SK-N-SH treated with all-trans-retinoic acid at 6 μM for 48 hours (cell line): Measurements from ENCODE around the gene CD164.

ENCODE experiments used
- ATAC-seq: fragments of 200-7000 bp; cut with Tn5 transposase; 3 replicates; pipeline ENCODE4 v1.9.1; 2020; ENCODE audit warnings: mild to moderate bottlenecking, moderate library complexity
- ARNTL ChIP-seq: fragments of 450-650 bp; formaldehyde crosslinking; IDR thresholded peaks from 2 replicates; pipeline ENCODE4 v1.5.0; 2020; ENCODE audit warnings: low read depth, mild to moderate bottlenecking, moderate library complexity, borderline replicate concordance
- BACH2 ChIP-seq: fragments of 250-450 bp; sonication (Bioruptor Pico); IDR thresholded peaks from 2 replicates; pipeline ENCODE4 v1.9.0; 2021; ENCODE audit warnings: mild to moderate bottlenecking, borderline replicate concordance
- CSDC2 ChIP-seq: fragments of 250-450 bp; sonication (Bioruptor Pico); IDR thresholded peaks from 2 replicates; pipeline ENCODE4 v1.5.0; 2020; ENCODE audit warnings: mild to moderate bottlenecking, moderate library complexity
- ESRRG ChIP-seq: fragments of 250-450 bp; sonication (Bioruptor Pico); IDR thresholded peaks from 2 replicates; pipeline ENCODE4 v1.6.1; 2021; ENCODE audit warnings: mild to moderate bottlenecking
- GLIS3 ChIP-seq: fragments of 250-450 bp; sonication (Bioruptor Pico); IDR thresholded peaks from 2 replicates; pipeline ENCODE4 v1.5.0; 2020; ENCODE audit warnings: mild to moderate bottlenecking, moderate library complexity
- ISL1 ChIP-seq: fragments of 250-450 bp; sonication (Bioruptor Pico); IDR thresholded peaks from 2 replicates; pipeline ENCODE4 v2.1.2; 2022; ENCODE audit warnings: mild to moderate bottlenecking, moderate library complexity
- OSR1 ChIP-seq: fragments of 250-450 bp; sonication (Bioruptor Pico); IDR thresholded peaks from 2 replicates; pipeline ENCODE4 v1.8.0; 2022; ENCODE audit warnings: moderate library complexity, mild to moderate bottlenecking, inconsistent platforms
- PPARA ChIP-seq: fragments of 250-450 bp; sonication (Bioruptor Pico); IDR thresholded peaks from 2 replicates; pipeline ENCODE4 v1.5.0; 2020; ENCODE audit warnings: mild to moderate bottlenecking, borderline replicate concordance
- RARB ChIP-seq: fragments of 250-450 bp; sonication (Bioruptor Pico); IDR thresholded peaks from 2 replicates; pipeline ENCODE4 v1.8.0; 2021; ENCODE audit warnings: mild to moderate bottlenecking, moderate library complexity
- SNAI2 ChIP-seq: fragments of 250-450 bp; sonication (Bioruptor Pico); IDR thresholded peaks from 2 replicates; pipeline ENCODE4 v1.5.0; 2020; ENCODE audit warnings: mild to moderate bottlenecking, moderate library complexity
- TOX ChIP-seq: fragments of 250-450 bp; sonication (Bioruptor Pico); IDR thresholded peaks from 2 replicates; pipeline ENCODE4 v1.8.0; 2021; ENCODE audit warnings: mild to moderate bottlenecking, moderate library complexity, borderline replicate concordance
- ZC3H10 ChIP-seq: fragments of 250-450 bp; sonication (Bioruptor Pico); IDR thresholded peaks from 2 replicates; pipeline ENCODE4 v1.5.1; 2021; ENCODE audit warnings: mild to moderate bottlenecking, moderate library complexity
- ZFP3 ChIP-seq: fragments of 250-450 bp; sonication (Bioruptor Pico); IDR thresholded peaks from 2 replicates; pipeline ENCODE4 v1.5.0; 2020; ENCODE audit warnings: mild to moderate bottlenecking, moderate library complexity
- ZFP30 ChIP-seq: fragments of 450-650 bp; formaldehyde crosslinking; IDR thresholded peaks from 2 replicates; pipeline ENCODE4 v1.5.0; 2022; ENCODE audit warnings: mild to moderate bottlenecking, moderate library complexity
- ZNF565 ChIP-seq: fragments of 450-650 bp; formaldehyde crosslinking; conservative IDR thresholded peaks from 2 replicates; pipeline ENCODE4 v1.5.0; 2020; ENCODE audit warnings: low read depth, mild to moderate bottlenecking, moderate library complexity
- ZNF8 ChIP-seq: fragments of 450-650 bp; formaldehyde crosslinking; IDR thresholded peaks from 2 replicates; pipeline ENCODE4 v1.5.0; 2020; ENCODE audit warnings: mild to moderate bottlenecking, moderate library complexity
- TF ChIP-seq, protein P1 (sequence below): fragments of 250-450 bp; sonication (Bioruptor Pico); IDR thresholded peaks from 2 replicates; pipeline ENCODE4 v1.5.0; 2020; ENCODE audit warnings: mild to moderate bottlenecking, moderate library complexity
- TF ChIP-seq, protein P2 (sequence below): fragments of 250-450 bp; sonication (Bioruptor Pico); IDR thresholded peaks from 2 replicates; pipeline ENCODE4 v1.8.0; 2021; ENCODE audit warnings: low read depth, mild to moderate bottlenecking, moderate library complexity, borderline replicate concordance
- TF ChIP-seq, protein P3 (sequence below): fragments of 250-450 bp; sonication (Bioruptor Pico); IDR thresholded peaks from 2 replicates; pipeline ENCODE4 v1.5.1; 2021; ENCODE audit warnings: mild to moderate bottlenecking, moderate library complexity
- TF ChIP-seq, protein P4 (sequence below): fragments of 250-450 bp; sonication (Bioruptor Pico); IDR thresholded peaks from 2 replicates; pipeline ENCODE4 v1.8.0; 2020; ENCODE audit warnings: mild to moderate bottlenecking, moderate library complexity, borderline replicate concordance

CD164 gene

DNA sequence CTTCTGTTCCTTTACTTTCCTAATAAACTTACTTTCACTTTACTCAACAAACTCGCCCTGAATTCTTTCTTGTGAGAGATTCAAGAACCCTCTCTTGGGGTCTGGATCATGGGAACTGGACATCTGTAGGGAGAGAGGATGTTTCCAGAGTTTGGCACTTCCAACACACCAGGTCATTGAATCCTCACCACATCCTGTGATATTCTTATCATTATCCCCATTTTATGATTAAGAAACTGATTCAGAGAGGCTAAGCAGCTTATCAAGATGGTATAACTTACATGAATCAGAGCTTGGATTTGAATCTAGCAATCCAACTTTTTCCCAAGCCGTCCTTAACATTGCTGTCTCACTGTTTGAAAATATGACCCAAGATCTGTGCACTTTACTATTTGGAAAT lies 42.7 kb upstream of the CD164 start:
- TF ChIP-seq ZC3H10 (no peak), CSDC2 (CRISPR knock-in tag) (no peak)
- TF ChIP-seq, protein P1, sequence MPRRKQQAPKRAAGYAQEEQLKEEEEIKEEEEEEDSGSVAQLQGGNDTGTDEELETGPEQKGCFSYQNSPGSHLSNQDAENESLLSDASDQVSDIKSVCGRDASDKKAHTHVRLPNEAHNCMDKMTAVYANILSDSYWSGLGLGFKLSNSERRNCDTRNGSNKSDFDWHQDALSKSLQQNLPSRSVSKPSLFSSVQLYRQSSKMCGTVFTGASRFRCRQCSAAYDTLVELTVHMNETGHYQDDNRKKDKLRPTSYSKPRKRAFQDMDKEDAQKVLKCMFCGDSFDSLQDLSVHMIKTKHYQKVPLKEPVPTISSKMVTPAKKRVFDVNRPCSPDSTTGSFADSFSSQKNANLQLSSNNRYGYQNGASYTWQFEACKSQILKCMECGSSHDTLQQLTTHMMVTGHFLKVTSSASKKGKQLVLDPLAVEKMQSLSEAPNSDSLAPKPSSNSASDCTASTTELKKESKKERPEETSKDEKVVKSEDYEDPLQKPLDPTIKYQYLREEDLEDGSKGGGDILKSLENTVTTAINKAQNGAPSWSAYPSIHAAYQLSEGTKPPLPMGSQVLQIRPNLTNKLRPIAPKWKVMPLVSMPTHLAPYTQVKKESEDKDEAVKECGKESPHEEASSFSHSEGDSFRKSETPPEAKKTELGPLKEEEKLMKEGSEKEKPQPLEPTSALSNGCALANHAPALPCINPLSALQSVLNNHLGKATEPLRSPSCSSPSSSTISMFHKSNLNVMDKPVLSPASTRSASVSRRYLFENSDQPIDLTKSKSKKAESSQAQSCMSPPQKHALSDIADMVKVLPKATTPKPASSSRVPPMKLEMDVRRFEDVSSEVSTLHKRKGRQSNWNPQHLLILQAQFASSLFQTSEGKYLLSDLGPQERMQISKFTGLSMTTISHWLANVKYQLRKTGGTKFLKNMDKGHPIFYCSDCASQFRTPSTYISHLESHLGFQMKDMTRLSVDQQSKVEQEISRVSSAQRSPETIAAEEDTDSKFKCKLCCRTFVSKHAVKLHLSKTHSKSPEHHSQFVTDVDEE: no peak
- ATAC-seq: no peak

DNA sequence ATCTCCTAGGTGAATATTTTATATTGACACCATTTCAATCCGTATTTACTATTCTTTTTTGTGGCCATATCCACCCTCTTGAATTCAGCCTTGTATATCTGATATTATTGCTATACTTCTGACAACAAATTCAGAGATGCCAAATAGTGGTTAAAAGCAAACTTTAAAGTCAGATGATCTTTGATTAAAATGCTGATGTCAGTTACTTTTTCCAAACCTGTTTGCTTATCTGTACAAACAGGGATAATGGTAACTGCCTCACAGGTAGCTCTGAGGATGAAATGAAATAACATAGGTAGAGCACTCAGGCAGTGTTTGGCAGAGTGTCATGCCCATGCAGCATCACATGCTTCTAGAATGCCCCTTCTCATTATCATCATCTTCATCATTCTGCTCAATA lies 38.9 kb upstream of the CD164 start:
- ATAC-seq: no peak
- TF ChIP-seq PPARA (CRISPR knock-in tag) (no peak), TOX (CRISPR knock-in tag) (no peak), ZC3H10 (no peak), ZNF8 (CRISPR knock-in tag) (no peak), ISL1 (CRISPR knock-in tag) (no peak), BACH2 (CRISPR knock-in tag) (no peak), CSDC2 (CRISPR knock-in tag) (no peak), ZNF565 (no peak), SNAI2 (CRISPR knock-in tag) (no peak)
- TF ChIP-seq, protein P2, sequence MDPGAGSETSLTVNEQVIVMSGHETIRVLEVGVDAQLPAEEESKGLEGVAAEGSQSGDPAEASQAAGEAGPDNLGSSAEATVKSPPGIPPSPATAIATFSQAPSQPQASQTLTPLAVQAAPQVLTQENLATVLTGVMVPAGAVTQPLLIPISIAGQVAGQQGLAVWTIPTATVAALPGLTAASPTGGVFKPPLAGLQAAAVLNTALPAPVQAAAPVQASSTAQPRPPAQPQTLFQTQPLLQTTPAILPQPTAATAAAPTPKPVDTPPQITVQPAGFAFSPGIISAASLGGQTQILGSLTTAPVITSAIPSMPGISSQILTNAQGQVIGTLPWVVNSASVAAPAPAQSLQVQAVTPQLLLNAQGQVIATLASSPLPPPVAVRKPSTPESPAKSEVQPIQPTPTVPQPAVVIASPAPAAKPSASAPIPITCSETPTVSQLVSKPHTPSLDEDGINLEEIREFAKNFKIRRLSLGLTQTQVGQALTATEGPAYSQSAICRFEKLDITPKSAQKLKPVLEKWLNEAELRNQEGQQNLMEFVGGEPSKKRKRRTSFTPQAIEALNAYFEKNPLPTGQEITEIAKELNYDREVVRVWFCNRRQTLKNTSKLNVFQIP (CRISPR knock-in tag): no peak
- TF ChIP-seq, all 23 proteins: peak for 0

DNA sequence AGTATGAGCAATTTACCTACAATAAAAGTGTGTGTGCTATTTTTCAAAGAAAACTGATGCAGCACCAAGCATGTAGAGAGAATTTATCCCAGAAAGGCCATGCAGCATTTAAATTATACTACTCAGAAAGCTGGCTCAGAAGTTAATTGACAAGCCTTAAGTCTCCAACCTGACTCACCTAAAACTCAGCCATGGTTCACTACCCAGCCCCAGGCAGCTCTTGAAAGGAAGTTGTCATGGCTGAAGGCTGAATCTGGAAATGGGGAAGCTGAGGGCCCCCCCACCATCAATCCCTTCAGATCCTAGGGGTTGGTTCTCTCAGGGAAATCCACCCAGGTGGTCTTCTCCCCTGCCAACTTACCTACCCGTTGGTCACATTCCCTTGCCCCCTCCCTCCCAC lies 38.5 kb upstream of the CD164 start:
- ATAC-seq: no peak

More for the DNA sequence above, 38.5 kb upstream of the CD164 start:
- TF ChIP-seq PPARA (CRISPR knock-in tag) (no peak), BACH2 (CRISPR knock-in tag) (no peak), ZFP3 (CRISPR knock-in tag) (no peak), GLIS3 (CRISPR knock-in tag) (no peak), ARNTL (CRISPR knock-in tag) (no peak), RARB (no peak), CSDC2 (CRISPR knock-in tag) (no peak), ZFP30 (CRISPR knock-in tag) (no peak), SNAI2 (CRISPR knock-in tag) (no peak), ZNF565 (no peak), ESRRG (no peak), OSR1 (no peak), ZC3H10 (no peak)
- TF ChIP-seq, protein P1: no peak
- TF ChIP-seq, protein P3, sequence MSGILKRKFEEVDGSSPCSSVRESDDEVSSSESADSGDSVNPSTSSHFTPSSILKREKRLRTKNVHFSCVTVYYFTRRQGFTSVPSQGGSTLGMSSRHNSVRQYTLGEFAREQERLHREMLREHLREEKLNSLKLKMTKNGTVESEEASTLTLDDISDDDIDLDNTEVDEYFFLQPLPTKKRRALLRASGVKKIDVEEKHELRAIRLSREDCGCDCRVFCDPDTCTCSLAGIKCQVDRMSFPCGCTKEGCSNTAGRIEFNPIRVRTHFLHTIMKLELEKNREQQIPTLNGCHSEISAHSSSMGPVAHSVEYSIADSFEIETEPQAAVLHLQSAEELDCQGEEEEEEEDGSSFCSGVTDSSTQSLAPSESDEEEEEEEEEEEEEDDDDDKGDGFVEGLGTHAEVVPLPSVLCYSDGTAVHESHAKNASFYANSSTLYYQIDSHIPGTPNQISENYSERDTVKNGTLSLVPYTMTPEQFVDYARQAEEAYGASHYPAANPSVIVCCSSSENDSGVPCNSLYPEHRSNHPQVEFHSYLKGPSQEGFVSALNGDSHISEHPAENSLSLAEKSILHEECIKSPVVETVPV (CRISPR knock-in tag): no peak
- TF ChIP-seq, protein P4, sequence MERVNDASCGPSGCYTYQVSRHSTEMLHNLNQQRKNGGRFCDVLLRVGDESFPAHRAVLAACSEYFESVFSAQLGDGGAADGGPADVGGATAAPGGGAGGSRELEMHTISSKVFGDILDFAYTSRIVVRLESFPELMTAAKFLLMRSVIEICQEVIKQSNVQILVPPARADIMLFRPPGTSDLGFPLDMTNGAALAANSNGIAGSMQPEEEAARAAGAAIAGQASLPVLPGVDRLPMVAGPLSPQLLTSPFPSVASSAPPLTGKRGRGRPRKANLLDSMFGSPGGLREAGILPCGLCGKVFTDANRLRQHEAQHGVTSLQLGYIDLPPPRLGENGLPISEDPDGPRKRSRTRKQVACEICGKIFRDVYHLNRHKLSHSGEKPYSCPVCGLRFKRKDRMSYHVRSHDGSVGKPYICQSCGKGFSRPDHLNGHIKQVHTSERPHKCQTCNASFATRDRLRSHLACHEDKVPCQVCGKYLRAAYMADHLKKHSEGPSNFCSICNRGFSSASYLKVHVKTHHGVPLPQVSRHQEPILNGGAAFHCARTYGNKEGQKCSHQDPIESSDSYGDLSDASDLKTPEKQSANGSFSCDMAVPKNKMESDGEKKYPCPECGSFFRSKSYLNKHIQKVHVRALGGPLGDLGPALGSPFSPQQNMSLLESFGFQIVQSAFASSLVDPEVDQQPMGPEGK (CRISPR knock-in tag): no peak
- TF ChIP-seq, protein P2 (CRISPR knock-in tag): no peak
